Activated T-helper 1 cell treated with anti-CD3 and anti-CD28 coated beads, Interleukin-12 subunit alpha, Interleukin-12 subunit beta, Interleukin-2, Interleukin-4 antibody, amounts not matched to agents 30 ng/mL and 10 ng/mL and 1 ng/mL, durations not matched to agents 14 hours and 24 hours and 36 hours (primary cell): Measurements from ENCODE around the gene APPBP2. TPM values are rescaled to one million over a fixed set of nuclear protein-coding genes. Genes with fewer than 3 reads are reported as not detected.

Experiments used
- DNase-seq: peaks from one replicate; pipeline ENCODE4 v3.0.0; 2021; ENCODE audit warnings: low spot score
- H3K27ac Mint-ChIP-seq: one replicate; pipeline ENCODE4 v1.8.0; 2021; ENCODE audit warnings: mild to moderate bottlenecking, mixed read lengths
- H3K27me3 Mint-ChIP-seq: one replicate; pipeline ENCODE4 v1.8.0; 2022; ENCODE audit warnings: mild to moderate bottlenecking, moderate library complexity, mixed read lengths; ENCODE audit not compliant: insufficient read depth
- H3K36me3 Mint-ChIP-seq: one replicate; pipeline ENCODE4 v1.8.0; 2021; ENCODE audit warnings: low read depth, mixed read lengths
- H3K4me1 Mint-ChIP-seq: one replicate; pipeline ENCODE4 v1.8.0; 2021; ENCODE audit warnings: low read depth, mixed read lengths
- H3K4me3 Mint-ChIP-seq: one replicate; pipeline ENCODE4 v1.8.0; 2021; ENCODE audit warnings: mild to moderate bottlenecking, moderate library complexity, mixed read lengths
- H3K9me3 Mint-ChIP-seq: one replicate; pipeline ENCODE4 v1.8.0; 2021; ENCODE audit warnings: mixed read lengths
- intact Hi-C: fragments of 100-400 bp; cut with micrococcal nuclease; formaldehyde crosslinking; loops from one replicate; pipeline ENCODE4 v1.15.1; 2024
- total RNA-seq: library from RNA; stranded (reverse); gene quantifications from 2 replicates; pipeline ENCODE4 v1.2.3, GENCODE V29; 2022

Gene APPBP2
- total RNA-seq, 1 donor from 2014 or later: 23.4 TPM

- DNase-seq: no peak
- H3K27ac Mint-ChIP-seq: no peak overlapping the region
- H3K36me3 Mint-ChIP-seq: peaks cover 13% of the 10 kb centered on the region
- H3K27me3 Mint-ChIP-seq: no peaks in the 10 kb centered on the region
- H3K9me3 Mint-ChIP-seq: no peaks in the 10 kb centered on the region
- intact Hi-C loops: no loop called here
- no peak overlapping the region for H3K4me3 Mint-ChIP-seq
- H3K4me1 Mint-ChIP-seq: peaks cover under 1% of the 10 kb centered on the region
These were observed 61.7 kb downstream of the APPBP2 start for GRCh38 chr17:60464343-60464742.

GRCh38 chr17:60463157-60463835 lies 62.7 kb downstream of the APPBP2 start:
- Mint-ChIP-seq H3K9me3 (no peaks in the 10 kb centered on the region), H3K4me1 (no peaks in the 10 kb centered on the region), H3K4me3 (no peak overlapping the region), H3K27ac (no peak overlapping the region), H3K27me3 (no peaks in the 10 kb centered on the region), H3K36me3 (peaks cover 20% of the 10 kb centered on the region)
- DNase-seq: no peak
- intact Hi-C loops: no loop called here

- Mint-ChIP-seq H3K9me3 (no peaks in the 10 kb centered on the region), H3K4me3 (no peak overlapping the region), H3K36me3 (peaks cover 26% of the 10 kb centered on the region), H3K27ac (no peak overlapping the region), H3K4me1 (no peaks in the 10 kb centered on the region), H3K27me3 (no peaks in the 10 kb centered on the region)
- DNase-seq: no peak
- intact Hi-C loops: no loop called here
These were observed 64.5 kb downstream of the APPBP2 start for GRCh38 chr17:60461584-60461983.

GRCh38 chr17:60457148-60457547 lies 68.9 kb downstream of the APPBP2 start:
- Mint-ChIP-seq H3K27me3 (no peaks in the 10 kb centered on the region), H3K36me3 (peaks cover 32% of the 10 kb centered on the region), H3K4me3 (no peak overlapping the region), H3K27ac (peak overlapping the region; percentile 40), H3K9me3 (no peaks in the 10 kb centered on the region), H3K4me1 (no peaks in the 10 kb centered on the region)
- intact Hi-C loops: no loop called here
- DNase-seq: no peak

GRCh38 chr17:60455378-60455777 lies 70.7 kb downstream of the APPBP2 start:
- H3K27ac Mint-ChIP-seq: no peak overlapping the region
- no peaks in the 10 kb centered on the region for H3K4me1 Mint-ChIP-seq

GRCh38 chr17:60451965-60452364 lies 74.1 kb downstream of the APPBP2 start:
- Mint-ChIP-seq H3K27me3 (no peaks in the 10 kb centered on the region), H3K4me1 (no peaks in the 10 kb centered on the region), H3K9me3 (no peaks in the 10 kb centered on the region), H3K27ac (no peak overlapping the region), H3K36me3 (peaks cover 30% of the 10 kb centered on the region), H3K4me3 (no peak overlapping the region)
- intact Hi-C loops: no loop called here
- no peak for DNase-seq

More at GRCh38 chr17:60455378-60455777, 70.7 kb downstream of the APPBP2 start:
- Mint-ChIP-seq H3K4me3 (no peak overlapping the region), H3K36me3 (peaks cover 34% of the 10 kb centered on the region), H3K27me3 (no peaks in the 10 kb centered on the region), H3K9me3 (no peaks in the 10 kb centered on the region)
- DNase-seq: no peak
- intact Hi-C loops: no loop called here

- peaks cover 29% of the 10 kb centered on the region for H3K36me3 Mint-ChIP-seq
- no peaks in the 10 kb centered on the region for H3K27me3 Mint-ChIP-seq
These were observed 75.0 kb downstream of the APPBP2 start for GRCh38 chr17:60451071-60451470.

GRCh38 chr17:60447375-60447774 lies 78.7 kb downstream of the APPBP2 start:
- Mint-ChIP-seq H3K36me3 (peaks cover 25% of the 10 kb centered on the region), H3K27me3 (no peaks in the 10 kb centered on the region), H3K9me3 (no peaks in the 10 kb centered on the region), H3K4me3 (no peak overlapping the region), H3K4me1 (no peaks in the 10 kb centered on the region), H3K27ac (no peak overlapping the region)
- intact Hi-C loops: no loop called here
- DNase-seq: no peak

More at GRCh38 chr17:60451071-60451470, 75.0 kb downstream of the APPBP2 start:
- intact Hi-C loops: no loop called here
- no peaks in the 10 kb centered on the region for H3K9me3 Mint-ChIP-seq
- H3K4me1 Mint-ChIP-seq: no peaks in the 10 kb centered on the region
- no peak overlapping the region for H3K4me3 Mint-ChIP-seq
- no peak for DNase-seq
- no peak overlapping the region for H3K27ac Mint-ChIP-seq

GRCh38 chr17:60445144-60445543 lies 80.9 kb downstream of the APPBP2 start:
- Mint-ChIP-seq H3K4me3 (no peak overlapping the region), H3K36me3 (peaks cover 21% of the 10 kb centered on the region), H3K9me3 (no peaks in the 10 kb centered on the region), H3K4me1 (no peaks in the 10 kb centered on the region), H3K27ac (no peak overlapping the region), H3K27me3 (no peaks in the 10 kb centered on the region)
- intact Hi-C loops: no loop called here
- DNase-seq: no peak

- H3K4me1 Mint-ChIP-seq: no peaks in the 10 kb centered on the region
These were observed 82.3 kb downstream of the APPBP2 start for GRCh38 chr17:60443713-60444112.

GRCh38 chr17:60442271-60443173 lies 83.5 kb downstream of the APPBP2 start:
- H3K4me3 Mint-ChIP-seq: no peak overlapping the region
- DNase-seq: no peak
- no peaks in the 10 kb centered on the region for H3K27me3 Mint-ChIP-seq
- intact Hi-C loops: no loop called here
- no peak overlapping the region for H3K27ac Mint-ChIP-seq
- H3K9me3 Mint-ChIP-seq: no peaks in the 10 kb centered on the region
- H3K36me3 Mint-ChIP-seq: peaks cover 10% of the 10 kb centered on the region
- no peaks in the 10 kb centered on the region for H3K4me1 Mint-ChIP-seq

More at GRCh38 chr17:60443713-60444112, 82.3 kb downstream of the APPBP2 start:
- Mint-ChIP-seq H3K27ac (no peak overlapping the region), H3K36me3 (peaks cover 19% of the 10 kb centered on the region), H3K9me3 (no peaks in the 10 kb centered on the region), H3K4me3 (no peak overlapping the region), H3K27me3 (no peaks in the 10 kb centered on the region)
- DNase-seq: no peak
- intact Hi-C loops: no loop called here

- Mint-ChIP-seq H3K27me3 (no peaks in the 10 kb centered on the region), H3K4me3 (no peak overlapping the region), H3K4me1 (no peaks in the 10 kb centered on the region), H3K9me3 (no peaks in the 10 kb centered on the region), H3K27ac (no peak overlapping the region), H3K36me3 (peaks cover 1% of the 10 kb centered on the region)
- intact Hi-C loops: loop anchor here (10.0 kb wide), 1 partner anchor 335 kb away; no protein-coding TSS in a partner anchor
- no peak for DNase-seq
These were observed 86.5 kb downstream of the APPBP2 start for GRCh38 chr17:60439501-60439900.

GRCh38 chr17:60436676-60437075 lies 89.4 kb downstream of the APPBP2 start:
- Mint-ChIP-seq H3K27ac (no peak overlapping the region), H3K36me3 (no peaks in the 10 kb centered on the region), H3K9me3 (no peaks in the 10 kb centered on the region), H3K4me1 (no peaks in the 10 kb centered on the region), H3K4me3 (no peak overlapping the region), H3K27me3 (peaks cover 2% of the 10 kb centered on the region)
- DNase-seq: no peak
- intact Hi-C loops: loop anchor here (1.0 to 10.0 kb wide), 4 partner anchors 15 to 332 kb away; no protein-coding TSS in a partner anchor
